SHP77 (cell line): Measurements from ENCODE around the gene IL22RA2.
A peak's percentile ranks its signal among the peaks of the same experiment; 100 is the strongest.

ENCODE experiments used
- DNase-seq, 2 experiments: peaks; one replicate each; lab custom pipeline; 2025; lab: John Stamatoyannopoulos, UW

Gene IL22RA2

GRCh38 chr6:137167702-137168377 lies 5.6 kb downstream of the IL22RA2 start:
- no peak for DNase-seq

DNA sequence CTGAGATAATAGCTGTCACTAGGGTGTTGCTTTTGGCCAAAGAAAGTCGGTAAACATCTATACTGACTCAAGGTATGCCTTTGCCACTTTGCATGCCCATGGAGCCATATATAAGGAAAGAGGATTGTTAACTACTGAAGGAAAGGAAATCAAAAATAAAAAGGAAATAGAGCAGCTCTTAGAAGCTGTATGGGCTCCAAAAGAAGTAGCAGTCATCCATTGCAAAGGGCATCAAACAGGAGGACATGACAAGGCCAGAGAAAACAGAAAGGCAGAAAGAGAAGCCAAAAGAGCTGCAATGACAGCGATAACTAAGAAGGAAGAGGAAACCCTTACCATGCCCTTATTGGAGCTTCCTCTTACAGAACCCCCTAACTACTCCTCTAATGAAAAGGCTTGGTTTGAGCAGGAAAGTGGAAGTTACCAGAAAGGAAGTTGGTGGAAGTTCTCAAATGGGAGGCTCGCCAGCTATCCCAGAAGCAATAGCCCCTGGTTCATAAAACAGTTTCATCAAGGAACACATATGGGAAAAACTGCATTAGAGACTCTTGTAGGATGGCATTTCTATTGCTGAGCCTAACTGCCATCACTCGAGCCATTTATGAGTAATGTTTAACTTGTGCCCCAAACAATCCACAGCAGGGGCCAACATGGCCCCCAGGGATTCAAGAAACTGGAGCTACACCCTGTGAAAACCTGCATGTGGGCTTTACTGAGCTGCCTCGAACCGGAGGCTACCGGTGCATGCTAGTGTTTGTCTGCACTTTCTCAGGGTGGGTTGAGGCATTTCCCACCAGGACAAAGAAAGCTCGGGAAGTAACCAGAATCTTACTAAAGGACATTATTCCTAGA lies 7.0 kb downstream of the IL22RA2 start:
- DNase-seq: no peak

- peak; percentile 24 to 43 for DNase-seq
Observed at GRCh38 chr6:137165375-137166246, 7.8 kb downstream of the IL22RA2 start.

DNA sequence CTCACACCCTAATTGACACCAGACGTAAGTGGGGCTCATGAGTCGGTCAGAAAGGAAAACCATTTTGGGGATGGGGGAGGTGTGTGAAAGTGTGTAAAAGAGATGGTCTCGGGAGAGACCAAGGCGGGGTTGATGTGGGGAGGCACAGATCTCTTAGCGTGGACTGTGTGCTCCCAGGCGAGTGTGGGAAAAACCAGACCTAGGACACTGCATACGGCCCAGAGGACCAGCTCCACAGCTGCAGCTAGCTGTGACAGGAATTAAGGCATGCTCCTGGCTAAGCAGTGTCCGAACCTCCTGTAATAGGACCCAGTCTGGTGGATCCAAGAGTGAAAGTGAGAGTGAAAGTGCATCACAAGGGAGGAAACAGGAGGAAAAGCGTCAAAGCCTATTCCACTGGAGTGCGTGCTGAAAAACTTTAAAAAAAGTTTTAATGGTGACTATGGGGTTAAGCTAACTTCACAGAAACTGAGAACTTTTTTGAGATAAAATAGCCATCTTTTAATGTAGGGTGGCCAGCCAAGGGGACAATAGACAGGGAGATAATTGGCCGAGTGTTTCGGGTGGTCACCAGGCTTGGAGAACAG lies 9.6 kb downstream of the IL22RA2 start:
- no peak for DNase-seq

- no peak for DNase-seq
Observed at GRCh38 chr6:137162692-137163306, 10.6 kb downstream of the IL22RA2 start.

DNA sequence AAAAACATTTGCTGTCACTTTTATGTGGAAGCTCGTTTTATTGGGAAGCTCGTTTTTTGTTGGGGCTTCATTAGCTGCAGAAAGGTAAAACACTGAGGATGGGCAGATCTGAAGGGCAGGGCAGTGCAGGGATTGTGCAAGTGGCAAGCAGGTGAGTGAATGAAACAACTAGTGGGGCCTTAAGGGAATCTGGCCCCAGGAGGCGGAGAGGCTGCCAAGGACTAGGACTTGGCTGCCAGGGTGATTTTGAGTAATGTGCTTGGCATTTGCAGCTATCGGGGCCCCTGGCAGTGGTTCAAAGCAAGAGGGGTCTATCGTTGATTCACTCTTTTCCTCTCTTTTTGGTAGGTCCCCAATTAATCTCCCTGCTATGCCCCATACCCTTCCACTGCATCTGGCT lies 11.5 kb downstream of the IL22RA2 start:
- no peak for DNase-seq

- no peak for DNase-seq
Observed at GRCh38 chr6:137160763-137161162, 12.7 kb downstream of the IL22RA2 start.

DNA sequence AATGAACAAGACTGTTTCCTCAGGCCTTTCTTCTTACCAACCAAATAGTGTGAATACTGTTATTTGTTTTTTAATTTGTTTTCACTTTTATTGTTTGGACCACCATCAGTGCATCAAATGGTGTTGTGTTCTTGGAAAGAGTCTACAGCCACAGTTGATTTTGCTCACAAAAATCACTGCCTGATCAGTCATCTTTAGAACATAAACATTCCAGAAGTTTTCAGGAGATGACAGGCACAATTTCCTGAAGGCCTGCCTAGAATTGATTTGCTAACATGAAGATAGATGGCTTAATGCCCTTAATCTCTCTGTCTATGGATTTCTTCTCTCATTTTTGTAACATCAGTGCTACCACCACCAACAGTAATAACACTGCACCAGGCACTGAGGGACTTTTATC lies 13.5 kb downstream of the IL22RA2 start:
- no peak for DNase-seq

- no peak for DNase-seq
Observed at GRCh38 chr6:137157601-137158000, 15.8 kb downstream of the IL22RA2 start.

DNA sequence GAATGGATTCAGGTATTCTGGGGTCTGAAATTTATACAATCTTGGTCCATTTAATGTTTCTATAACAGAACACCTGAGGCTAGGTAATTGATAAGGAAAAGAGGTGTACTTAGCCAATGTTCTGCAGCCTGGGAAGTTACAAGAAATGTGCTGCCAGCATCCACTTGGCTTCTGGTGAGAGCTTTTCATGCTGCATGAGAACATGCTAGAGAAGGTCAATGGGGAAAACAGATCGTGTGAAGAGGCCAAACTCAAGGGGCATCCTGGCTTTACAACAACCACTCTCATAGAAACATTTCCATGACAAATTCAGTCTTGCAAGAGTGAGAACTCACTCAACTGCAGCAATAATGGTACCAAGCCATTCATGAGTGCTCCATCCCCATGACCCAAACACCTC lies 16.8 kb downstream of the IL22RA2 start:
- DNase-seq: no peak

DNA sequence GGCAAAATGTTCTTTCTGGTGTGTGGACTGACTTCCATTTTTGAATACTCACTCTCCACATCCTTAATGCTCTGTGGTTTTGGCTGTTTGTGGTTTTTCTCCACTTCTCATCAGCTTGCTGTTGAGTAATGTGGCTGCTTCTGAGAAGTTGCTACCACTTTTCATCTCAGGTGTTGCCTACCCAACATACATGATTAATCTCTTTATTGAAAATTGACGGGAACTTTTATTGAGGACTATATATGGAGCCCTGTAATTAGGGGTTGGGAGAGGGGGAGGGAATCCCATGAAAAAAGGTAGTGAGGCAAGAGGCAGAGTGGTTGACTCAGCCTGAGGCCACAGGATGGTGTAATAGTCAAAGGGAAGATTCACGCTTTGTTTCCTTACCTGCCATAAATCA lies 17.6 kb downstream of the IL22RA2 start:
- no peak for DNase-seq

GRCh38 chr6:137150072-137150471 lies 23.4 kb downstream of the IL22RA2 start:
- DNase-seq: no peak

- DNase-seq: no peak
Observed at GRCh38 chr6:137149035-137149393, 24.4 kb downstream of the IL22RA2 start.

DNA sequence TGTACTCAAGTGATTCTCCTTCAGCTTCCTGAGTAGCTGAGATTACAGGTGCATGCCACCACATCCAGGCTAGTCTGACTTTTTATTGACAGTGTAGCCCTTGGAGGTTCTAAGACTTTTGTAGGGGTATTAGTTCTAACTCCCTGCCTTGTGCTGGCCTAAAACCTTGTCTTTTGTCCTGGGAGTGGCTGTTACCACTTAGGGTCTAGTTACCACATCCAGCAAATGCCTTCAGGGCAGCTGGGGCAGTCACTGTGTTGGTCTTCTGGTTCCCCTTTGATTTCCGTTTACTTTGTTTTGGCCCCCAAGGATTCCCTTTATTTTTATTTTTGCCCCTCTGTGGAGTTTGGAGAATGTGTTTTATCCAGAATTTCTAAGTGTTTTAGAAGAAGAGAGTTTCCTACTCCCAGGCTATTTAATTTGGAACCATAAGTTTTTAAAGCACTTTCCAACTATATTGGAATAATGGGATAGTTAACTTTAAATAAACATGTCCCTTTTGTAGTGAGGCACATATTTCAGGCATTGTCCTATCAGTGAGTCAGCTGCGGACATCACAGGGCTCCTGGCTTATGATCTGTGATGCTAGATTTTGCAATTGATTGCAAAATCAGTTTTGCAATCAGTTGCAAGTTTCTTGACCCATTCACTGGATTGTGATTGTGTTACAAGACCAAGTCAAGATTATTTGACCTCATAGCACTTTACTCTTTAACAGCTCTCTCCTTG lies 25.0 kb downstream of the IL22RA2 start:
- no peak for DNase-seq

DNA sequence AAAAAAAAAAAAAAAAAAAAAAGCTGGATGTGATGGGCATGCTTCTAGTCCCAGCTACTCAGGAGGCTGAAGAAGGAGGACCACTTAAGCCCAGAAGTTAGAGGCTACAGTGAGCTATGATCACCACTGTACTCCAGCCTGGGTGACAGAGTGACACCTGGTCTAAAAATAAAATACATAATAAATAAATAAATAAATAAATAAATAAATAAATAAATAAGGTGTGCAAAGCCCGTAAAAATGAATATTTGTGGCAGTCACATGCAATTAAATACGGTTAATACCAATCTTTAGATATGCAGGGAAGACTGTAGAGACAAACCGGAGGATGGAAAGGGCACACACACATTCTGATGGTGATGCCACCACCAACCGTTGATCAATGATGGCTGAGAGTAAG lies 26.2 kb downstream of the IL22RA2 start:
- DNase-seq: no peak

GRCh38 chr6:137146206-137146605 lies 27.2 kb downstream of the IL22RA2 start:
- no peak for DNase-seq

DNA sequence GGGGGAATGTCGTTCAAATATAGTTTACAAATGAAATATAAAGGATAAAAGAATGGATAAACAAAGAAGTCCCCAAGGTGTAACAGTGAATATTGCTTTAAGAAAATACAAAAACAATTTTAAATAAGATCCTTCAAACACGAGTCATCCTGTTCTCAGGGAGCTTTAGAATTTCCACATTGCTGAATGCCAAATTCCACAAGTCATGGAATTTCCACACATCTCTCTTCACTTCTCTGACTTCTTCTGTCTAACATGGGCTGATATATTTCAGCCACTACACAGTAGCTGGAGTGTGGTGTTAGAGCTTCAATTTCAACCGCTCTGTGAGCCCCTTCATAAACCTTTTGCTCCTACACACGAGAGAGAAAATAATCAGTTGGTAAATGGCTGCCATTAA lies 28.0 kb downstream of the IL22RA2 start:
- no peak for DNase-seq

GRCh38 chr6:137136065-137136464 lies 37.4 kb downstream of the IL22RA2 start:
- no peak for DNase-seq

- no peak for DNase-seq
Observed at GRCh38 chr6:137134483-137134882, 39.0 kb downstream of the IL22RA2 start.

DNA sequence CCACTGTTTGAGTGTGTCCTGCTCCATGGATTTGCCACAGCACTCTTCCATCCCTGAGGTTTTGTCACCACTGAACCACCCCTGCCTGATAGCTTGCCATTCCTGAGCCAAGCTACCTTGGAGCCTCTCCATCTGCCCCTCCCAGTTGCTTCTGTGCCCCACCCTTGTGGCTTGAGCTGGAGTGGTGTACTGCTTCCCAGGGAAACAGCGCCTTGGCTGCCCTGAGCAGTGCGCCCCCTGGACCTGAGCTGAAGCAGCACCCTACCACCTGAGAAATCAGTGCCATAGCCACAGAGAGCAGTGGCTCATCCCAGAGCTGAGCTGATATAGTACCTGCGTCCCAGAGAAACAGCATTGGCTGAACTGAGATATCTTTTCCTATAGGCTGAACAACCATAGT lies 40.3 kb downstream of the IL22RA2 start:
- DNase-seq: no peak

DNA sequence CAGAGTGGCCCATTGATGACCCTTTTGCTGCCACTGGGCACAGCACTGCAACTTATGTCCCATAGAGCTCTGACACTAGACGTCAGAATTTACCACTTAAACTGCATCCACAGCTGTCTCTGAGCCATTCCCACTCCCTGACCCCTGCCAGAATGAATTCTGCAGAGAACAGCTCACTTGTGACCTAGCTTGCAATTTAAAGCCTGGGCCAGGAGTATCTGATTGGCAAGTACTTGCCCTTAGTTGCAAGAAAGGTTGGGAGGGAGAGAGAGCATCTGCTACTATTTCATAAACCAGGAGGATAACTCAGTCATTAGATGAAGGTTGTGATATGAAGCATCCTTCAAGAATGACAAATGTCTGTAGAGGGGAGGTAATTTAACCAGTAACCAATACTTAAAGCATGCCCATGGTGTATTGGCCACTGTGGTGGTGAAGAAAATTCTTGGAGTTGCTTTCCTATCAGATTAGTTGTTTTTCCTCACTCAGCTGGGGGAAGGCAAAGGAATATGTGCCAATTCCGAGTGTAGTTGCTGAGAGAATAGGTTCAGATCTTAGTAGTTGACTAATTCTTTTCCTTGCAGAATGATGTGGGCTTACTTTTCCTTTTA lies 46.5 kb downstream of the IL22RA2 start:
- no peak for DNase-seq
